IMR-90 (cell line): Measurements from ENCODE around the gene PCED1B. TPM values are rescaled to one million over a fixed set of nuclear protein-coding genes. Genes with fewer than 3 reads are reported as not detected.

Source experiments
- ATAC-seq: fragments of 200-7000 bp; cut with Tn5 transposase; 2 replicates; pipeline ENCODE4 v1.9.1; 2020; ENCODE audit warnings: low read depth, mild to moderate bottlenecking, moderate library complexity
- BruUV-seq: library from RNA; stranded (reverse); fragments of 400-500 nt; replicated peaks from 2 replicates; lab custom pipeline; 2021; lab: Mats Ljungman, UMichigan
- CTCF ChIA-PET: fragments of 300-600 bp; formaldehyde crosslinking; extraction: SDS; loops from one replicate; lab custom pipeline; 2021; ENCODE audit warnings: antibody characterized with exemption; lab: Yijun Ruan, JAX
- POLR2A ChIA-PET: fragments of 300-600 bp; sonication (Branson Sonifier 250); formaldehyde crosslinking; loops from one replicate; lab custom pipeline; 2022; ENCODE audit warnings: antibody characterized with exemption; ENCODE audit not compliant: unreplicated experiment; lab: Charles Lee
- DNase-seq: peaks from one replicate; pipeline ENCODE4 v3.0.0; 2013
- H2AFZ ChIP-seq: replicated peaks from 2 replicates; pipeline ENCODE3; 2013; ENCODE audit warnings: low read length, mild to moderate bottlenecking; ENCODE audit not compliant: poor library complexity
- H2AK5ac ChIP-seq: 2 replicates; pipeline ENCODE4 v1.6.1; 2013; ENCODE audit warnings: low read depth, low read length, inconsistent platforms
- H2AK9ac ChIP-seq: replicated peaks from 2 replicates; pipeline ENCODE3; 2013; ENCODE audit warnings: mild to moderate bottlenecking, low read depth, low read length, moderate library complexity; ENCODE audit not compliant: poor library complexity
- H2BK120ac ChIP-seq: 2 replicates; pipeline ENCODE4 v1.6.1; 2013; ENCODE audit warnings: low read depth, low read length, inconsistent platforms
- H2BK15ac ChIP-seq: 3 replicates; pipeline ENCODE4 v1.6.1; 2013; ENCODE audit warnings: low read depth, low read length, inconsistent platforms
- H2BK20ac ChIP-seq: 2 replicates; pipeline ENCODE4 v1.6.1; 2013; ENCODE audit warnings: low read depth, mild to moderate bottlenecking, inconsistent platforms, low read length, moderate library complexity
- H2BK5ac ChIP-seq: 2 replicates; pipeline ENCODE4 v1.6.1; 2013; ENCODE audit warnings: mild to moderate bottlenecking, low read depth, low read length, inconsistent platforms; ENCODE audit not compliant: poor library complexity, severe bottlenecking
- H3K14ac ChIP-seq: replicated peaks from 2 replicates; pipeline ENCODE4 v1.6.1; 2013; ENCODE audit warnings: low read depth, low read length, inconsistent platforms
- H3K18ac ChIP-seq: 2 replicates; pipeline ENCODE4 v1.6.1; 2013; ENCODE audit warnings: low read depth, low read length, control low read depth
- H3K23ac ChIP-seq: 2 replicates; pipeline ENCODE4 v1.6.1; 2013; ENCODE audit warnings: low read depth, low read length, inconsistent platforms
- H3K27ac ChIP-seq: 2 replicates; pipeline ENCODE4 v1.5.1; 2013; ENCODE audit warnings: mild to moderate bottlenecking, control low read depth, low read length; ENCODE audit not compliant: insufficient read depth
- H3K27me3 ChIP-seq: 2 replicates; pipeline ENCODE4 v1.6.1; 2013; ENCODE audit warnings: low read length; ENCODE audit not compliant: control insufficient read depth, insufficient read depth
- H3K36me3 ChIP-seq: 2 replicates; pipeline ENCODE4 v1.6.1; 2013; ENCODE audit warnings: low read length, mixed read lengths; ENCODE audit not compliant: control insufficient read depth, insufficient read depth
- H3K4ac ChIP-seq: 2 replicates; pipeline ENCODE4 v1.6.1; 2013; ENCODE audit warnings: low read depth, low read length, inconsistent platforms
- H3K4me1 ChIP-seq: 2 replicates; pipeline ENCODE4 v1.6.1; 2013; ENCODE audit warnings: low read length, mixed read lengths; ENCODE audit not compliant: control insufficient read depth, insufficient read depth
- H3K4me2 ChIP-seq: 2 replicates; pipeline ENCODE4 v1.6.1; 2013; ENCODE audit warnings: low read depth, mild to moderate bottlenecking, control low read depth, low read length, moderate library complexity
- H3K4me3 ChIP-seq: 2 replicates; pipeline ENCODE4 v1.5.1; 2013; ENCODE audit warnings: low read depth, mild to moderate bottlenecking, control low read depth, low read length, moderate library complexity; ENCODE audit not compliant: insufficient read depth
- H3K56ac ChIP-seq: 2 replicates; pipeline ENCODE4 v1.6.1; 2013; ENCODE audit warnings: low read length, inconsistent platforms; ENCODE audit not compliant: insufficient read depth; ENCODE audit errors: extremely low read depth
- H3K79me1 ChIP-seq, 2 experiments: 2 replicates each; pipeline ENCODE4 v1.6.1; 2013; ENCODE audit warnings: low read length in 2 of 2, inconsistent platforms in 1 of 2, low read depth in 1 of 2
- H3K9ac ChIP-seq: 2 replicates; pipeline ENCODE4 v1.6.1; 2013; ENCODE audit warnings: low read depth, low read length, control low read depth
- H3K9me1 ChIP-seq: 2 replicates; pipeline ENCODE4 v1.6.1; 2013; ENCODE audit warnings: low read length, inconsistent platforms; ENCODE audit not compliant: insufficient read depth
- H3K9me3 ChIP-seq: 2 replicates; pipeline ENCODE4 v1.6.1; 2013; ENCODE audit warnings: low read length; ENCODE audit not compliant: control insufficient read depth, insufficient read depth
- H4K20me1 ChIP-seq: 2 replicates; pipeline ENCODE4 v1.6.1; 2013; ENCODE audit warnings: low read length, inconsistent platforms; ENCODE audit not compliant: insufficient read depth
- H4K5ac ChIP-seq: 2 replicates; pipeline ENCODE4 v1.6.1; 2013; ENCODE audit warnings: mild to moderate bottlenecking, low read depth, low read length, control low read depth
- H4K8ac ChIP-seq, 2 experiments: 2 replicates each; pipeline ENCODE4 v1.6.1; 2013; ENCODE audit warnings: low read depth in 2 of 2, low read length in 2 of 2, control low read depth in 1 of 2, inconsistent platforms in 1 of 2
- H4K91ac ChIP-seq: 2 replicates; pipeline ENCODE4 v1.6.1; 2013; ENCODE audit warnings: low read depth, low read length, inconsistent platforms; ENCODE audit not compliant: insufficient read depth
- FOS ChIP-seq: fragments of 150-350 bp; IDR thresholded peaks from 2 replicates; pipeline ENCODE4 v1.6.1; 2016; ENCODE audit warnings: low read depth, low read length
- RCOR1 ChIP-seq: IDR thresholded peaks from 2 replicates; pipeline ENCODE4 v1.6.1; 2012; ENCODE audit warnings: mild to moderate bottlenecking, low read length, improper control_type of control experiment; ENCODE audit not compliant: insufficient replicate concordance
- WGBS, 2 experiments: methylation state at CpG; one replicate each; pipeline versions ENCODE4 v1.1.5 to v1.1.7; 2013; ENCODE audit warnings: missing lambda C conversion rate in 2 of 2; ENCODE audit not compliant: insufficient read length in 1 of 2; ENCODE audit errors: extremely low coverage in 2 of 2; 5-methylcytosine and 5-hydroxymethylcytosine counted together
- dilution Hi-C: fragments of 300-500 bp; cut with HindIII; formaldehyde crosslinking; loops from one replicate; pipeline ENCODE4 v1.14.3; 2018; ENCODE audit warnings: low sequenced_read_pairs; ENCODE audit not compliant: unreplicated experiment
- in situ Hi-C: fragments of 300-500 bp; cut with MboI; formaldehyde crosslinking; loops from 3 replicates; pipeline ENCODE4 v1.14.3; 2019; ENCODE audit warnings: low sequenced_read_pairs, inconsistent platforms, mixed read lengths
- intact Hi-C: fragments of 100-400 bp; cut with micrococcal nuclease; formaldehyde crosslinking; loops from 2 replicates; pipeline ENCODE4 v1.10.0; 2022
- polyA plus RNA-seq, 3 experiments: library from polyadenylated mRNA; depleted of rRNA; stranded (reverse); fragments of >200 nt; gene quantifications; 2 replicates each; pipeline ENCODE4 v1.2.3, GENCODE V29; 2012; ENCODE audit warnings: low replicate concordance in 1 of 3
- total RNA-seq: library from RNA; depleted of rRNA; stranded (reverse); fragments of >200 nt; gene quantifications from 2 replicates; pipeline ENCODE4 v1.2.3, GENCODE V29; 2012
- TF ChIP-seq, protein P1 (sequence below): fragments of 150-350 bp; IDR thresholded peaks from 2 replicates; pipeline ENCODE4 v1.6.1; 2016; ENCODE audit warnings: low read depth, mild to moderate bottlenecking, low read length, moderate library complexity, borderline replicate concordance

The PCED1B gene
- total and polyA plus RNA-seq, 2 of the 4 experiments (the other 2 are of a cell fraction): 0.36 to 2.6 TPM

GRCh38 chr12:47095446-47096236 lies 16.2 kb downstream of the PCED1B start:
- Histone ChIP-seq H2AK9ac (no peak overlapping the region), H2BK15ac (no peak overlapping the region), H2BK120ac (peak overlapping the region; percentile 1; the same call in 1 of the 2 replicates), H3K56ac (no peak overlapping the region), H4K91ac (no peak overlapping the region), H3K27me3 (no peaks in the 10 kb centered on the region), H3K27ac (no peak overlapping the region), H3K14ac (no peak overlapping the region), H3K4me2 (peak overlapping the region; percentile 76; the same call in 1 of the 2 replicates), H3K9me3 (no peaks in the 10 kb centered on the region), H3K36me3 (no peaks in the 10 kb centered on the region), H3K9me1 (peaks cover 11% of the 10 kb centered on the region), H3K4me1 (peaks cover 11% of the 10 kb centered on the region), H3K23ac (no peak overlapping the region; the same call in 1 of the 2 replicates), H2AFZ (no peak overlapping the region), H3K4ac (peak overlapping the region; percentile 47; the same call in 1 of the 2 replicates), H2AK5ac (no peak overlapping the region), H3K4me3 (no peak overlapping the region), H3K18ac (peak overlapping the region; percentile 22; the same call in 1 of the 2 replicates), H2BK20ac (peak overlapping the region; percentile 48; the same call in 1 of the 2 replicates), H4K20me1 (no peaks in the 10 kb centered on the region), H3K79me1 (peaks cover 5 to 19% of the 10 kb centered on the region in 2 experiments; a peak in 3 of 4 replicates), H3K9ac (no peak overlapping the region), H4K5ac (no peak overlapping the region), H4K8ac (peak overlapping the region in 1 of 2 experiments; percentile 63; a peak in 1 of 4 replicates), H2BK5ac (peak overlapping the region; percentile 92)
- ATAC-seq: peak; percentile 76
- ChIA-PET POLR2A (interaction anchor here (0.8 to 0.9 kb wide), 2 partner anchors 12 to 17 kb away, joined by 4 read pairs; partner anchors contain the start of gene PCED1B), CTCF (interaction anchor here (0.6 kb wide), 1 partner anchor 139 kb away, joined by 3 read pairs; no protein-coding TSS in a partner anchor)
- no TSS peak for BruUV-seq
- in situ Hi-C loops: no loop called here
- TF ChIP-seq FOS: peak; percentile 62
- TF ChIP-seq, protein P1, sequence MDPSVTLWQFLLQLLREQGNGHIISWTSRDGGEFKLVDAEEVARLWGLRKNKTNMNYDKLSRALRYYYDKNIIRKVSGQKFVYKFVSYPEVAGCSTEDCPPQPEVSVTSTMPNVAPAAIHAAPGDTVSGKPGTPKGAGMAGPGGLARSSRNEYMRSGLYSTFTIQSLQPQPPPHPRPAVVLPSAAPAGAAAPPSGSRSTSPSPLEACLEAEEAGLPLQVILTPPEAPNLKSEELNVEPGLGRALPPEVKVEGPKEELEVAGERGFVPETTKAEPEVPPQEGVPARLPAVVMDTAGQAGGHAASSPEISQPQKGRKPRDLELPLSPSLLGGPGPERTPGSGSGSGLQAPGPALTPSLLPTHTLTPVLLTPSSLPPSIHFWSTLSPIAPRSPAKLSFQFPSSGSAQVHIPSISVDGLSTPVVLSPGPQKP: no peak
- TF ChIP-seq RCOR1: peak; percentile 9
- no CpG with 5 or more reads among the region's 3 CpGs for WGBS, 2 experiments
- intact Hi-C loops: loop anchor here (5.0 kb wide), 2 partner anchors 52 to 207 kb away; no protein-coding TSS in a partner anchor
- dilution Hi-C loops: no loop called here
- DNase-seq: peak; percentile 95
